ENCODE data around the gene MED12L. TPM values are rescaled to one million over a fixed set of nuclear protein-coding genes. Genes with fewer than 3 reads are reported as not detected.

The MED12L gene
- total RNA-seq, 2 experiments from 2014 or later = 2.9 to 3.4 TPM

DNA sequence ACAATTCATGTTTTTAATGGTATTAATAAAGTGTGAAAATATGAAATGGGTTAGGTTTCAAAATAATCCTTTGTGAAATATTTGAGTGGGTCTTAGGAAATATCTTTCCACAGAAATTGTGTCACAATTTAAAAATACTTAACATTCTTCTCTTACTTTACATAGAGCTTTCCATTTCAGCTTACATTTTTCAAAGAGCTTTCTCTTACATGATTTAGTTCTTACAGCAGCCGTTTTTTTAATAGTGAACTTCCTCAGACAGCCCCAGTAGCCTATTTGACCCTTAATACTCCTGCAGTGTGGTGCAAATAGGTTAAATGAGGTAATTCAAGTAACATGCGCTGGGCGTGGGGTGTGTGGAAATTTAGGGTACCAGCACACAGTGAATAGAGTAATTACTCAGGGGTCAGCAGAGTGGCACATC is 277.3 kb downstream of the MED12L start:
- Mint-ChIP-seq H3K27me3 (peaks cover 4% of the 10 kb centered on the region), H3K4me3 (no peak overlapping the region), H3K27ac (no peak overlapping the region), H3K4me1 (ENCODE audit: low read depth) (no peaks in the 10 kb centered on the region), H3K36me3 (ENCODE audit: low read depth) (no peaks in the 10 kb centered on the region), H3K9me3 (no peaks in the 10 kb centered on the region)
- CTCF ChIA-PET = no interaction called here
- POLR2A ChIA-PET = no interaction called here
- TF ChIP-seq, protein P1, sequence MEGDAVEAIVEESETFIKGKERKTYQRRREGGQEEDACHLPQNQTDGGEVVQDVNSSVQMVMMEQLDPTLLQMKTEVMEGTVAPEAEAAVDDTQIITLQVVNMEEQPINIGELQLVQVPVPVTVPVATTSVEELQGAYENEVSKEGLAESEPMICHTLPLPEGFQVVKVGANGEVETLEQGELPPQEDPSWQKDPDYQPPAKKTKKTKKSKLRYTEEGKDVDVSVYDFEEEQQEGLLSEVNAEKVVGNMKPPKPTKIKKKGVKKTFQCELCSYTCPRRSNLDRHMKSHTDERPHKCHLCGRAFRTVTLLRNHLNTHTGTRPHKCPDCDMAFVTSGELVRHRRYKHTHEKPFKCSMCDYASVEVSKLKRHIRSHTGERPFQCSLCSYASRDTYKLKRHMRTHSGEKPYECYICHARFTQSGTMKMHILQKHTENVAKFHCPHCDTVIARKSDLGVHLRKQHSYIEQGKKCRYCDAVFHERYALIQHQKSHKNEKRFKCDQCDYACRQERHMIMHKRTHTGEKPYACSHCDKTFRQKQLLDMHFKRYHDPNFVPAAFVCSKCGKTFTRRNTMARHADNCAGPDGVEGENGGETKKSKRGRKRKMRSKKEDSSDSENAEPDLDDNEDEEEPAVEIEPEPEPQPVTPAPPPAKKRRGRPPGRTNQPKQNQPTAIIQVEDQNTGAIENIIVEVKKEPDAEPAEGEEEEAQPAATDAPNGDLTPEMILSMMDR (IDR thresholded peaks at IDR 0.05) = no peak
- ATAC-seq = no peak
- intact Hi-C loops (cut with micrococcal nuclease) = no loop called here
- DNase-seq = no peak

DNA sequence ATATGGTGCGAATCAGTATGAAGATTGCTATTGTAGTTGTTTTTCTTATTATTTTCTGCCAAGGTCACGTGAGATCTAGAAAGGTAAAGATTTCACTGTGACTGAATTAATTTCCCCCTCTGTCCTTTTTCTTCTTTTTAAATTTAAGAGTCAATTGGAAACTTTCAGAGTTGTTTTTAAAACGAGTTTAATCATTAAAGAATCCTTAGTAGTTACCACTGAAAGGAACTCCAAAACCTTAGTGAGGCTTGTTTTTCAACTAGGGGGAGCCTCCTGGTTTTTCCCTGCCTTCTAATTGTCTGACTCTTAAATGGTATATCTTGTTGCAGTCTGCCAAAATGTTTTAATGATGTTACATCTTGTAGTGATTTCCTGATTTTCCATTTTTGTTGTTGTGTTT is 281.5 kb downstream of the MED12L start:
- ATAC-seq (no peak), DNase-seq (no peak)
- H3K4me1 Mint-ChIP-seq (ENCODE audit: low read depth) = no peaks in the 10 kb centered on the region
- H3K27ac Mint-ChIP-seq = no peak overlapping the region
- TF ChIP-seq, protein P1 (IDR thresholded peaks at IDR 0.05) = no peak
- ChIA-PET CTCF (no interaction called here), POLR2A (no interaction called here)
- no peaks in the 10 kb centered on the region for H3K36me3 Mint-ChIP-seq (ENCODE audit: low read depth)
- intact Hi-C loops (cut with micrococcal nuclease) = no loop called here
- H3K4me3 Mint-ChIP-seq = no peak overlapping the region
- H3K27me3 Mint-ChIP-seq = peaks cover 4% of the 10 kb centered on the region
- no peaks in the 10 kb centered on the region for H3K9me3 Mint-ChIP-seq

DNA sequence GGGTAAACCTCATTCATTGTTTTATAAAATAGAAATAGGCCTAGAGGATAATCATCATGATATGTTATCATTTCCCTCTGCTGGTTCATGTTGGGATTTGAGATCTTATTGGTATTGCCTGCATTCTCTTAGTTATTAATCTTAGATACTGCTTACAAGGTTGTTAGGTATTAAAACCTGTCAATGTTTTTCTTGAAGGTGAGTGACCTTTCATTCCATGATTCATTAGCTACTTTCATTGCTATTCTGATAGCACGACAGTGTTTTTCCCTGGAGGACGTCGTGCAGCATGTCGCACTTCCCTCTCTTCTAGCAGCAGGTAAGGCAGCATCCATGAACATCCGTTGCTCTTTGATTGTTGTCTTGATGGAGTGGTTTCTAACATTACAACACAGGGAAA is 282.0 kb downstream of the MED12L start:
- Mint-ChIP-seq H3K4me3 (no peak overlapping the region), H3K36me3 (ENCODE audit: low read depth) (no peaks in the 10 kb centered on the region), H3K27ac (no peak overlapping the region), H3K27me3 (peaks cover 4% of the 10 kb centered on the region), H3K9me3 (no peaks in the 10 kb centered on the region), H3K4me1 (ENCODE audit: low read depth) (no peaks in the 10 kb centered on the region)
- ATAC-seq (no peak), DNase-seq (no peak)
- ChIA-PET POLR2A (no interaction called here), CTCF (no interaction called here)
- TF ChIP-seq, protein P1 (IDR thresholded peaks at IDR 0.05) = no peak
- intact Hi-C loops (cut with micrococcal nuclease) = no loop called here

DNA sequence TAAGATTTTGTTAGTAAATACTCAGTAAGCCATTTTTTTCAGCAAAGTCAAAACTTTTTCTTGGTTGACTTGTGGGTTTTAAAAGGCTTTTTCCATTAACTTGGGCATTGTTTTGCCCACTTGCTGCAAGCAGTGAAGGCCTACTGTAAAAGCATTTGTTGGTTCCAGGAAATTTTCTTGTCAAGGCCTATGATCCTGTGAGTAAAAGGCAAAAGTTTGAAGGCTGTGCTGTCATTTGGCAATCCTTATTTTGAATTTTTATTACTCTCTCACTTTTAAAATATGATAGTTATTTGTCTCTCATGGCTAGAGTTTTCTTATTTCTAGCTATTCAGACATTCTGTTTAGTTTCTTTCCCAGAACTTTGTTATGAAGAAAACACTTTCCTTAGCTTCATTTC is 286.1 kb downstream of the MED12L start:
- Mint-ChIP-seq H3K4me3 (no peak overlapping the region), H3K36me3 (ENCODE audit: low read depth) (no peaks in the 10 kb centered on the region), H3K27me3 (peaks cover 4% of the 10 kb centered on the region), H3K4me1 (ENCODE audit: low read depth) (no peaks in the 10 kb centered on the region), H3K9me3 (no peaks in the 10 kb centered on the region), H3K27ac (no peak overlapping the region)
- ChIA-PET CTCF (no interaction called here), POLR2A (no interaction called here)
- TF ChIP-seq, protein P1 (IDR thresholded peaks at IDR 0.05) = no peak
- no peak for ATAC-seq
- no peak for DNase-seq
- intact Hi-C loops (cut with micrococcal nuclease) = no loop called here

DNA sequence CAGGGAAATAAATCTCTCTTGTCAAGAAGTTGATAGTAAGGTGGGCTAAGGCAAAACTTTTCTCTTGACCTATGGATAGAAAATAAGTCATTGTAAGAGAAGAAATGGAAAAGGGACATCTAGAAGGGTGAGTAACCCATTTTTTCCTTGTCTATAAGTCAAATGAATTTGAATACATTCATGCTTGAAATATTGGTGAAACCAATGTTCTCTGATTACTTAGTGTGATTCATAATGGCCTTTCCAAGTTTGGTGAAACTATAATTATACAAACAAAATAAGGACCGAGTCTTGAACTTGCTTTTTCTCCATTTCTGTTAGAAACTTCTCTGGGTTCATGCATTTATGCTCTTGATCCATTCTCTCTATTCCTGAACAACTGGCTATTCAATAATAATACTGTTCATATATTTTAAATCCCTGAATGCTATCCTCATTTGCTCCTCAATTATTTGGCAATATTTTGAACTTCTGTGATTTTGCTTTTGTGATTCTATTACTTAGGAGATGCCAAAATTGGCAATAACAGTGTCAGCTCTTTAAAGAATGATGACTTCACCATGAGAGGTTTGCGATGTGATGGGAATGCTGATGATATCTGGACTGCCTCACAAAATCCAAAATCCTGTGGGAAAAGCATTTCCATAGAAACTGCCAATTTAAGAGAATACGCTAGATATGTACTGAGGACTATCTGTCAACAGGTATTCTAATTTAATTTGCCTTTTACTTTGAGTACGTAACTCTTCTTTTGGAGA is 286.8 kb downstream of the MED12L start:
- Mint-ChIP-seq H3K27ac (no peak overlapping the region), H3K36me3 (ENCODE audit: low read depth) (no peaks in the 10 kb centered on the region), H3K4me3 (no peak overlapping the region), H3K9me3 (no peaks in the 10 kb centered on the region), H3K4me1 (ENCODE audit: low read depth) (no peaks in the 10 kb centered on the region), H3K27me3 (peaks cover 3% of the 10 kb centered on the region)
- DNase-seq (no peak), ATAC-seq (no peak)
- TF ChIP-seq, protein P1 (IDR thresholded peaks at IDR 0.05) = no peak
- CTCF ChIA-PET = no interaction called here
- intact Hi-C loops (cut with micrococcal nuclease) = no loop called here
- POLR2A ChIA-PET = no interaction called here
